ENCODE results near the gene CGRRF1. TPM values are rescaled to one million over a fixed set of nuclear protein-coding genes. Genes with fewer than 3 reads are reported as not detected.

The CGRRF1 gene
- total RNA-seq, 1 experiment from 2014 or later, result 19.1 TPM

- DNase-seq, result no peak
Observed at GRCh38 chr14:54475187-54475899, 34.4 kb upstream of the CGRRF1 start.

More at GRCh38 chr14:54475187-54475899, 34.4 kb upstream of the CGRRF1 start:
- H3K18ac ChIP-seq (ENCODE audit: insufficient read length, low read depth, low read length), result no peak overlapping the region
- H2AFZ ChIP-seq (ENCODE audit: low read length), result no peak overlapping the region
- no peak overlapping the region for H2BK12ac ChIP-seq (ENCODE audit: insufficient read length, low read depth, low read length)
- H2BK120ac ChIP-seq (ENCODE audit: low read depth, low read length, poor library complexity, severe bottlenecking), result no peak overlapping the region
- no peaks in the 10 kb centered on the region for H3K79me1 ChIP-seq (ENCODE audit: insufficient read depth, low read depth, low read length, poor library complexity, severe bottlenecking)
- no peak overlapping the region for H4K5ac ChIP-seq (ENCODE audit: insufficient read length, low read depth, low read length)
- no peaks in the 10 kb centered on the region for H4K20me1 ChIP-seq (ENCODE audit: control insufficient read depth, insufficient read depth, insufficient read length)
- no peaks in the 10 kb centered on the region for H3K23me2 ChIP-seq (ENCODE audit: insufficient read length, low read depth, low read length, poor library complexity, severe bottlenecking)
- no peak overlapping the region for H2AK5ac ChIP-seq (ENCODE audit: insufficient read length, low read length)
- H3K27ac Mint-ChIP-seq, result peak overlapping the region in 2 of 3 experiments; percentile 25 to 45; a peak in 2 of 7 replicates
- no peak overlapping the region for H3K27ac ChIP-seq (ENCODE audit: insufficient read length, low read depth, low read length)
- no peak overlapping the region for H2BK15ac ChIP-seq (ENCODE audit: low read depth, low read length)
- peaks cover 6 to 32% (median 28%) of the 10 kb centered on the region in 3 experiments; a peak in 6 of 7 replicates for H3K36me3 Mint-ChIP-seq (ENCODE audit: insufficient read depth in 1 of 3, low read depth in 3 of 3)
- no peak overlapping the region for H2BK5ac ChIP-seq (ENCODE audit: insufficient read length, low read length)
- H3T11ph ChIP-seq (ENCODE audit: low read length), result no peak overlapping the region
- no peaks in the 10 kb centered on the region for H3K27me3 ChIP-seq (ENCODE audit: insufficient read depth, low read length)
- no peak overlapping the region for H3K4me3 Mint-ChIP-seq
- H4K91ac ChIP-seq (ENCODE audit: insufficient read length, low read depth, low read length), result no peak overlapping the region
- H3K4me1 Mint-ChIP-seq, result peaks cover 16 to 19% of the 10 kb centered on the region in 2 experiments
- H3K9ac ChIP-seq (ENCODE audit: extremely low read depth, insufficient read length, low read length), result no peak overlapping the region
- H3K23ac ChIP-seq (ENCODE audit: insufficient read length, low read depth, low read length), result no peak overlapping the region
- H3K9me3 Mint-ChIP-seq, result no peaks in the 10 kb centered on the region
- no peaks in the 10 kb centered on the region for H3K27me3 Mint-ChIP-seq (ENCODE audit: low read depth)
- H3K4me1 ChIP-seq (ENCODE audit: insufficient read depth, low read length), result no peaks in the 10 kb centered on the region
- no peak overlapping the region for H2BK20ac ChIP-seq (ENCODE audit: low read depth, low read length, poor library complexity, severe bottlenecking)
- H3K79me2 ChIP-seq (ENCODE audit: insufficient read depth, low read length), result no peaks in the 10 kb centered on the region
- no peak overlapping the region for H3K4me2 ChIP-seq (ENCODE audit: insufficient read depth, insufficient read length, low read length)
- no peaks in the 10 kb centered on the region for H3K9me3 ChIP-seq (ENCODE audit: control insufficient read depth, low read depth, low read length)
- H3K14ac ChIP-seq (ENCODE audit: insufficient read depth, low read length), result no peak overlapping the region
- no peak for TF ChIP-seq CTCF (conservative IDR thresholded peaks at IDR 0.05)
- no peak overlapping the region for H4K8ac ChIP-seq (replicated peaks; ENCODE audit: insufficient read length, low read depth, low read length)
- no peak overlapping the region for H3K4ac ChIP-seq (ENCODE audit: low read depth, low read length)
- H3K56ac ChIP-seq (ENCODE audit: insufficient read length, low read depth, low read length), result no peak overlapping the region
- WGBS (ENCODE audit: extremely low coverage, insufficient read length, low lambda C conversion rate), result no CpG with 5 or more reads among the region's 4 CpGs

All from H9 (cell line).